Tibial nerve (tissue), 4 donors: ENCODE measurements around the gene ATP6V1G3. TPM values are rescaled to one million over a fixed set of nuclear protein-coding genes. Genes with fewer than 3 reads are reported as not detected.

ENCODE experiments used
- DNase-seq, 2 donors: peaks; one replicate each; pipeline ENCODE4 v3.0.0-alpha.2; 2019; ENCODE audit warnings: low spot score in 2 of 2
- H3K27ac ChIP-seq, 4 donors: fragments of 200-600 bp; sonication (generic) in 3 of 4; one replicate each; pipeline ENCODE4 v1.5.1; 2017 to 2019; ENCODE audit warnings: mild to moderate bottlenecking in 1 of 4
- H3K27me3 ChIP-seq, 2 donors: fragments of 200-600 bp; sonication (generic) in 1 of 2; one replicate each; pipeline versions ENCODE4 v1.5.1 to v1.6.0; 2017 to 2019
- H3K36me3 ChIP-seq, 3 donors: fragments of 200-600 bp; sonication (generic); one replicate each; pipeline ENCODE4 v1.5.1; 2018 to 2019
- H3K4me1 ChIP-seq, 4 donors: fragments of 200-600 bp; sonication (generic) in 3 of 4; one replicate each; pipeline ENCODE4 v1.5.1; 2017 to 2019
- H3K4me3 ChIP-seq, 4 donors: fragments of 200-600 bp; sonication (generic) in 3 of 4; one replicate each; pipeline ENCODE4 v1.5.1; 2017 to 2019; ENCODE audit warnings: mild to moderate bottlenecking in 1 of 4, moderate library complexity in 1 of 4
- H3K9me3 ChIP-seq, 4 donors: fragments of 200-600 bp; sonication (generic) in 3 of 4; one replicate each; pipeline ENCODE4 v1.5.1; 2017 to 2019
- EP300 ChIP-seq, 2 donors: sonication (generic); formaldehyde crosslinking; IDR thresholded peaks; one replicate each; pipeline ENCODE4 v1.6.1; 2017; ENCODE audit warnings: antibody characterized with exemption in 2 of 2, mild to moderate bottlenecking in 1 of 2
- POLR2A ChIP-seq, 2 donors: fragments of 450-650 bp; IDR thresholded peaks; one replicate each; pipeline ENCODE4 v1.6.1; 2017; ENCODE audit warnings: antibody characterized with exemption in 2 of 2, mild to moderate bottlenecking in 2 of 2, moderate library complexity in 2 of 2
- WGBS, 2 donors: methylation state at CpG; one replicate each; pipeline ENCODE4 v1.1.5; 2018; 5-methylcytosine and 5-hydroxymethylcytosine counted together
- total RNA-seq, 4 donors: library from RNA; depleted of rRNA; stranded (reverse); fragments of >200 nt; gene quantifications; one replicate each; pipeline ENCODE4 v1.1.0, GENCODE V29; 2016
- TF ChIP-seq, protein P1 (sequence below), 5 experiments: fragments of 200-600 bp in 3 of 5; fragments of 450-650 bp in 2 of 5; sonication (generic) in 3 of 5; IDR thresholded peaks; one replicate each; pipeline ENCODE4 v1.5.1; 2016 to 2019; ENCODE audit warnings: antibody characterized with exemption in 5 of 5, mild to moderate bottlenecking in 3 of 5, moderate library complexity in 2 of 5

Gene ATP6V1G3
- total RNA-seq, 4 donors from 2014 or later, result not detected

DNA sequence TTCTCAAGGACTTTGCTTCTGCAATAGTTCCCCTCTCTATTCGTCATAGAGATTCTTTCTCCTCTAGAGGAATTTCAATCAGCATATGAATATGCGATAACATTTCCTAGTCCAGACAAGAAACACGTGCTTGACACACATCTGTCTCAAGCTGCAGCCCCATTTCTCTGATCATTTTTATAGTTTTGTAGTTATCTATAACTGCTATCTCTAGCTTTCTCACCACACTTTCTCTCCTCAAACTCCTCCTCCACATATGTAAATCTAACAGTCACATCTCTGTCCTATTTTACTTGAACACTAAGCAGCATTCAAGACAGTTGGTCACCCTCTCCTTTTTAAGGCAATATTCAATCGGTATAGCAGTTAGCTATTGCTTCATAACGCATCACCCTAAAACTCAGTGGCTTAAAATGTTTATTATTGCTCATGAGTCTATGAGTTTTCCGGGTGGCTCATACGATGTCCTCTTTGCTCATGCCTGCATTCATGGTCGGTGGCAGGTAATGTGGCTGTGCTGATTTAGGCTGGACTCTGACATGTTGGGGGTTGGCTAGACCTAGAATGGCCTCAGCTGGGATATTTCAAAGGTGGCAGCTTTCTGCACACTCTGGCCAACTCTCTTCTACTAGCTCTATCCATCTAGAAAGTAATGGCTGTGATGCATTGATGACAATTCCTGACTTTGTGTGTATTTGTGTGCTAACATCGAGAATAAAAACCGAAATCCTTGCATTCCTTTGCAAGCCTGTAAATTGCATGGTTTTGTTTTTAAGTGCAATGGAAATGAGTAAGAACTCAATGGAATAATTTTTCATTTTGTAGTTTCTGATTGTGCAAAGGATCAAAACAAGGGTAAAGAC, 20.6 kb downstream of the ATP6V1G3 start:
- peak overlapping the region in 1 of 4 donors; percentile 54 for H3K27ac ChIP-seq
- H3K9me3 ChIP-seq, result no peaks in the 10 kb centered on the region
- no peak for DNase-seq
- WGBS, 2 donors, result 87 to 91% methylated on average over 10 of the region's 10 CpGs
- no peak overlapping the region for H3K4me3 ChIP-seq
- no peaks in the 10 kb centered on the region for H3K36me3 ChIP-seq
- no peaks in the 10 kb centered on the region for H3K4me1 ChIP-seq
- no peaks in the 10 kb centered on the region for H3K27me3 ChIP-seq
- no peak for TF ChIP-seq POLR2A (IDR thresholded peaks at IDR 0.05)
- TF ChIP-seq EP300 (IDR thresholded peaks at IDR 0.05), result no peak
- TF ChIP-seq, protein P1, sequence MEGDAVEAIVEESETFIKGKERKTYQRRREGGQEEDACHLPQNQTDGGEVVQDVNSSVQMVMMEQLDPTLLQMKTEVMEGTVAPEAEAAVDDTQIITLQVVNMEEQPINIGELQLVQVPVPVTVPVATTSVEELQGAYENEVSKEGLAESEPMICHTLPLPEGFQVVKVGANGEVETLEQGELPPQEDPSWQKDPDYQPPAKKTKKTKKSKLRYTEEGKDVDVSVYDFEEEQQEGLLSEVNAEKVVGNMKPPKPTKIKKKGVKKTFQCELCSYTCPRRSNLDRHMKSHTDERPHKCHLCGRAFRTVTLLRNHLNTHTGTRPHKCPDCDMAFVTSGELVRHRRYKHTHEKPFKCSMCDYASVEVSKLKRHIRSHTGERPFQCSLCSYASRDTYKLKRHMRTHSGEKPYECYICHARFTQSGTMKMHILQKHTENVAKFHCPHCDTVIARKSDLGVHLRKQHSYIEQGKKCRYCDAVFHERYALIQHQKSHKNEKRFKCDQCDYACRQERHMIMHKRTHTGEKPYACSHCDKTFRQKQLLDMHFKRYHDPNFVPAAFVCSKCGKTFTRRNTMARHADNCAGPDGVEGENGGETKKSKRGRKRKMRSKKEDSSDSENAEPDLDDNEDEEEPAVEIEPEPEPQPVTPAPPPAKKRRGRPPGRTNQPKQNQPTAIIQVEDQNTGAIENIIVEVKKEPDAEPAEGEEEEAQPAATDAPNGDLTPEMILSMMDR (IDR thresholded peaks at IDR 0.05), result no peak

DNA sequence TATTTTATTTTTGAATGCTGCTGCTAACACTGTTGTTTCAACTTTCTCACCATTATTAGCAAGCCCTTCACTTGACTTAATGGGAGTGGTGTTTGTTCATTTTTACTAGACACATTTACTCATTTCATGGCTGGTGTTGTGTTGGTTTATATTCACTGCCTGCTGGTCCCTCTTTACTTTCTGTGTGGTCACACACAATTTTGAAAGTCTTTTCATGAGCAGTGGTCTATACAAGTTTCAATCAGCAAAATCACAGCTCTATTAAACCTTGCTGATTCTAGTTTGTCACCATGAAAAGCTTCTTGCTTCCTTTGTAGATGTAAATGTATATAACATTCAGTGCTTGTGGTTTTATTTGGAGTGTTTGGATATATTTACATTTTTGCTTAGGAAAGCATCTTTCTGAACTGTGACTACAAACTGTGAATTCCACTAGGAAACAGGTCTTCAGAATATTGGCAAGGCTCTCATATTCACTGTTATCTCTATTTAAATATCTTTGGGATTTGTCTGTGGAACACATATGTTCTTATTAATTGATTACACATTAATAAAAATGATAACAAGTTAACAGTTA, 22.8 kb downstream of the ATP6V1G3 start:
- Histone ChIP-seq H3K4me3 (no peak overlapping the region), H3K4me1 (no peaks in the 10 kb centered on the region), H3K9me3 (no peaks in the 10 kb centered on the region), H3K27me3 (no peaks in the 10 kb centered on the region), H3K36me3 (no peaks in the 10 kb centered on the region), H3K27ac (no peak overlapping the region)
- TF ChIP-seq, protein P1 (IDR thresholded peaks at IDR 0.05), result no peak
- no peak for TF ChIP-seq EP300 (IDR thresholded peaks at IDR 0.05)
- no peak for DNase-seq

DNA sequence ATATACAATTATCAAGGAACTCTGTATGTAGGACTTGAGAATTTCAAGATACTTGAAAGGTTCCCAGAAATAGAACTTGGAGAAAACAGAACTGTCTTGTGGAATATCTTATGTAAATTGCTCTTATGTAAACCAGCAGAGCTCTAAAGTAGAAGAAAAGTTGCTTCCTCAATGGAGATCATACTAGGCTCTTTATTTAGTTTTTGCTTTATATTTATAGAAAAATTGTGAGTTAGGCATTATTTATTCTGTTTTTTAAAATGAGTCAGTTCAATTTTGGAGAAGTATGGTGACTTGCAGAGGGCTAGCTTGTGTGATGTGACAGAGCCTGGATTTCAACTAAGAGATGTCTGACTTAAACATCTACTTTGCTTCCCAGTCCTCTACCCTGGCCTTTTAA, 40.4 kb downstream of the ATP6V1G3 start:
- no peak overlapping the region for H3K27ac ChIP-seq
- TF ChIP-seq EP300 (IDR thresholded peaks at IDR 0.05) (no peak), POLR2A (IDR thresholded peaks at IDR 0.05) (no peak)
- TF ChIP-seq, protein P1 (IDR thresholded peaks at IDR 0.05), result no peak
- no peak for DNase-seq

DNA sequence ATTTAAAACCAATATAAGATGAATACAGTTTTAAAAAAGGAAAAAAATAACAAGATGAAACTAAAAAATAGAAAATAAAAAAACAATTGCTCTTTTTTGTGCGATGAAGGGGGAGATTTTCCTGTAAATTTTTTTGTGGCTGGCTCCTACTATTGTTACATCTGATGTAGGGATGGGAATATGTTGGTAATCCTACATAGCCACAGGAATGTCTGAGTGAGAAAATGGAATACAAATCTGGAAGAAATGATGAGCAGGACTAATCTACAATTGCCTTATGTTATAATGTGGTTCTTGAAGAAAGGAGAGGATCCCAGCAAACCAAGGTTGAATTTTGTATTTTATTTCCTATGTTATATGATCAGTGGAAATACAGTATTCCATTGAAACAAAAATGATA, 40.9 kb downstream of the ATP6V1G3 start:
- no peak for DNase-seq
- H3K27me3 ChIP-seq, result no peaks in the 10 kb centered on the region
- no peak overlapping the region for H3K27ac ChIP-seq
- no peaks in the 10 kb centered on the region for H3K4me1 ChIP-seq
- H3K4me3 ChIP-seq, result no peak overlapping the region
- no peaks in the 10 kb centered on the region for H3K36me3 ChIP-seq
- H3K9me3 ChIP-seq, result peaks cover 0 to 5% (median 0%) of the 10 kb centered on the region in 4 donors
- WGBS, 2 donors, result 89 to 92% methylated on average over 1 of the region's 1 CpG
- TF ChIP-seq, protein P1 (IDR thresholded peaks at IDR 0.05), result no peak
- no peak for TF ChIP-seq EP300 (IDR thresholded peaks at IDR 0.05)

More for the DNA sequence above, 40.4 kb downstream of the ATP6V1G3 start:
- Histone ChIP-seq H3K27me3 (no peaks in the 10 kb centered on the region), H3K4me1 (no peaks in the 10 kb centered on the region), H3K36me3 (no peaks in the 10 kb centered on the region), H3K9me3 (peaks cover 0 to 5% (median 0%) of the 10 kb centered on the region in 4 donors), H3K4me3 (no peak overlapping the region)

DNA sequence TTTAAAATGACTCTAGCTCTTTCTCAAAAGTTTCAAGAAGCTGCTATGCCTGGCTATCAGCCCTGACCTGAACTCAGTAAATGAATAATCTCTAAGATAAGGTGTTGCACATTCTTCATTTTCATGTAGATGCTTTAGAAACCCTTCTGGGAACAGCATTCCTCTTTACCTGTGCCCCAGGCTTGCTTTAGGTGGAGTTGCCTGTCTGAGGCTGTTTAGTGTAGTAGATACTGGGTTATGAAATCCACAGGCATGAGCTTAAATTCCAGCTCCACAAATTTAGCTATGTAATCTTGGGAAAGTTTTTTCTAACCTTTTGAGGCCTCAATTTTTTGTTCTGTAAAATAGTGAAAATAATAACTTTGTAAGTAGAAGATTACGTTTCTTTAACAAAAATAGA, 41.6 kb downstream of the ATP6V1G3 start:
- no peak overlapping the region for H3K27ac ChIP-seq
- peaks cover 0 to 5% (median 0%) of the 10 kb centered on the region in 4 donors for H3K9me3 ChIP-seq
- TF ChIP-seq, protein P1 (IDR thresholded peaks at IDR 0.05), result no peak
- TF ChIP-seq EP300 (IDR thresholded peaks at IDR 0.05) (no peak), POLR2A (IDR thresholded peaks at IDR 0.05) (no peak)
- DNase-seq, result no peak
- H3K4me1 ChIP-seq, result no peaks in the 10 kb centered on the region
- no peaks in the 10 kb centered on the region for H3K27me3 ChIP-seq
- WGBS, 2 donors, result 86% methylated on average over 1 of the region's 1 CpG
- no peaks in the 10 kb centered on the region for H3K36me3 ChIP-seq
- H3K4me3 ChIP-seq, result no peak overlapping the region
